Mesendoderm (in vitro differentiated cells): Measurements from ENCODE around the gene CCDC40.

Experiments used
- DNase-seq: peaks from one replicate; pipeline ENCODE4 v3.0.0; 2013
- H2AK5ac ChIP-seq: 2 replicates; pipeline ENCODE4 v1.6.1; 2013; ENCODE audit warnings: low read length, inconsistent platforms
- H2BK120ac ChIP-seq: 2 replicates; pipeline ENCODE4 v1.6.1; 2013; ENCODE audit warnings: low read depth, mild to moderate bottlenecking, low read length, moderate library complexity, mixed read lengths
- H2BK15ac ChIP-seq: replicated peaks from 2 replicates; pipeline ENCODE4 v1.6.1; 2013; ENCODE audit warnings: low read depth, mild to moderate bottlenecking, moderate library complexity
- H2BK5ac ChIP-seq: 2 replicates; pipeline ENCODE4 v1.6.1; 2013; ENCODE audit warnings: low read length, inconsistent platforms
- H3K18ac ChIP-seq: 2 replicates; pipeline ENCODE4 v1.6.1; 2013; ENCODE audit warnings: mild to moderate bottlenecking, low read length, mixed read lengths
- H3K23ac ChIP-seq: one replicate; pipeline ENCODE4 v1.6.1; 2013; ENCODE audit warnings: low read length
- H3K27ac ChIP-seq: 2 replicates; pipeline ENCODE4 v1.5.1; 2013; ENCODE audit warnings: low read depth, mild to moderate bottlenecking, inconsistent platforms, low read length, moderate library complexity
- H3K27me3 ChIP-seq: 2 replicates; pipeline ENCODE4 v1.6.1; 2013; ENCODE audit warnings: low read length, control low read depth, mild to moderate bottlenecking, inconsistent platforms; ENCODE audit not compliant: insufficient read depth, poor library complexity
- H3K36me3 ChIP-seq: 2 replicates; pipeline ENCODE4 v1.6.1; 2013; ENCODE audit warnings: low read length, inconsistent platforms; ENCODE audit not compliant: control insufficient read depth, insufficient read depth
- H3K4ac ChIP-seq: one replicate; pipeline ENCODE4 v1.6.1; 2013; ENCODE audit warnings: low read depth, mild to moderate bottlenecking, low read length, moderate library complexity
- H3K4me1 ChIP-seq: 2 replicates; pipeline ENCODE4 v1.6.1; 2013; ENCODE audit warnings: low read depth, low read length, inconsistent platforms; ENCODE audit not compliant: control insufficient read depth
- H3K4me2 ChIP-seq: 2 replicates; pipeline ENCODE4 v1.6.1; 2013; ENCODE audit warnings: low read length
- H3K4me3 ChIP-seq: 2 replicates; pipeline ENCODE4 v1.5.1; 2013; ENCODE audit warnings: mild to moderate bottlenecking, low read length
- H3K56ac ChIP-seq: one replicate; pipeline ENCODE4 v1.6.1; 2013; ENCODE audit warnings: low read length
- H3K79me1 ChIP-seq: 2 replicates; pipeline ENCODE4 v1.6.1; 2013; ENCODE audit warnings: low read length, inconsistent platforms
- H3K79me2 ChIP-seq: 2 replicates; pipeline ENCODE4 v1.6.1; 2013; ENCODE audit warnings: mild to moderate bottlenecking, low read length; ENCODE audit not compliant: control insufficient read depth, insufficient read depth
- H3K9ac ChIP-seq: 2 replicates; pipeline ENCODE4 v1.6.1; 2013; ENCODE audit warnings: low read length, inconsistent platforms
- H4K5ac ChIP-seq: one replicate; pipeline ENCODE4 v1.6.1; 2013; ENCODE audit warnings: low read length
- H4K8ac ChIP-seq: one replicate; pipeline ENCODE4 v1.6.1; 2013; ENCODE audit warnings: low read depth, mild to moderate bottlenecking, control low read depth, low read length, moderate library complexity
- WGBS: extraction: QIAGEN DNeasy Blood & Tissue Kit; methylation state at CpG from one replicate; pipeline ENCODE4 v1.1.7; 2013; ENCODE audit warnings: low lambda C conversion rate, missing lambda C conversion rate; ENCODE audit not compliant: insufficient coverage; ENCODE audit errors: extremely low coverage; 5-methylcytosine and 5-hydroxymethylcytosine counted together

Gene CCDC40

GRCh38 chr17:80012765-80013741 lies 23.4 kb upstream of the CCDC40 start:
- H3K56ac ChIP-seq, result no peak overlapping the region
- no peak overlapping the region for H4K8ac ChIP-seq
- H3K79me1 ChIP-seq, result peaks cover 4% of the 10 kb centered on the region
- no peak overlapping the region for H2BK5ac ChIP-seq
- H3K9ac ChIP-seq, result no peak overlapping the region
- no peak overlapping the region for H3K4ac ChIP-seq
- peaks cover 5% of the 10 kb centered on the region for H3K79me2 ChIP-seq
- H3K27ac ChIP-seq, result no peak overlapping the region
- H2BK120ac ChIP-seq, result no peak overlapping the region
- no peak overlapping the region for H3K18ac ChIP-seq
- H3K23ac ChIP-seq, result no peak overlapping the region
- WGBS, result no CpG with 5 or more reads among the region's 33 CpGs
- H3K4me3 ChIP-seq, result no peak overlapping the region
- peaks cover 1% of the 10 kb centered on the region for H3K36me3 ChIP-seq
- H3K27me3 ChIP-seq, result no peaks in the 10 kb centered on the region
- no peak overlapping the region for H3K4me2 ChIP-seq
- H2BK15ac ChIP-seq, result no peak overlapping the region
- peaks cover 4% of the 10 kb centered on the region for H3K4me1 ChIP-seq
- H2AK5ac ChIP-seq, result no peak overlapping the region
- no peak for DNase-seq
- no peak overlapping the region for H4K5ac ChIP-seq

- Histone ChIP-seq H3K23ac (no peak overlapping the region), H3K27ac (no peak overlapping the region), H4K5ac (no peak overlapping the region), H2BK5ac (no peak overlapping the region), H3K56ac (no peak overlapping the region), H3K4me2 (no peak overlapping the region), H3K4me3 (no peak overlapping the region), H3K18ac (no peak overlapping the region), H3K9ac (no peak overlapping the region), H3K4ac (no peak overlapping the region), H3K79me1 (peaks cover 10% of the 10 kb centered on the region), H2BK120ac (no peak overlapping the region), H2AK5ac (no peak overlapping the region), H3K79me2 (peaks cover 10% of the 10 kb centered on the region), H4K8ac (no peak overlapping the region), H3K27me3 (no peaks in the 10 kb centered on the region), H3K4me1 (no peaks in the 10 kb centered on the region), H3K36me3 (peaks cover 1% of the 10 kb centered on the region), H2BK15ac (no peak overlapping the region)
- no CpG with 5 or more reads among the region's 18 CpGs for WGBS
- no peak for DNase-seq
Observed at GRCh38 chr17:80017226-80018010, 19.0 kb upstream of the CCDC40 start.

- peaks cover 8% of the 10 kb centered on the region for H3K79me1 ChIP-seq
- no peaks in the 10 kb centered on the region for H3K27me3 ChIP-seq
- H3K4me1 ChIP-seq, result no peaks in the 10 kb centered on the region
- no peak overlapping the region for H3K4me3 ChIP-seq
- H2BK5ac ChIP-seq, result no peak overlapping the region
- H3K79me2 ChIP-seq, result peaks cover 14% of the 10 kb centered on the region
- no peak overlapping the region for H4K5ac ChIP-seq
- H3K56ac ChIP-seq, result no peak overlapping the region
- no peak overlapping the region for H3K9ac ChIP-seq
- no peak overlapping the region for H3K4ac ChIP-seq
- H3K18ac ChIP-seq, result no peak overlapping the region
- H3K23ac ChIP-seq, result no peak overlapping the region
- H2BK15ac ChIP-seq, result no peak overlapping the region
- H4K8ac ChIP-seq, result no peak overlapping the region
- no peak overlapping the region for H2BK120ac ChIP-seq
- no peak overlapping the region for H2AK5ac ChIP-seq
- H3K36me3 ChIP-seq, result no peaks in the 10 kb centered on the region
- DNase-seq, result no peak
- H3K27ac ChIP-seq, result no peak overlapping the region
- no peak overlapping the region for H3K4me2 ChIP-seq
- no CpG with 5 or more reads among the region's 21 CpGs for WGBS
Observed at GRCh38 chr17:80018917-80019651, 17.4 kb upstream of the CCDC40 start.

GRCh38 chr17:80021600-80021999 lies 14.8 kb upstream of the CCDC40 start:
- Histone ChIP-seq H3K23ac (no peak overlapping the region), H3K56ac (no peak overlapping the region), H3K79me1 (peaks cover 20% of the 10 kb centered on the region), H3K36me3 (no peaks in the 10 kb centered on the region), H3K79me2 (peaks cover 25% of the 10 kb centered on the region), H2BK15ac (no peak overlapping the region), H3K18ac (no peak overlapping the region), H3K4me1 (no peaks in the 10 kb centered on the region), H2AK5ac (no peak overlapping the region), H3K27ac (no peak overlapping the region), H4K5ac (no peak overlapping the region), H3K4ac (no peak overlapping the region), H4K8ac (no peak overlapping the region), H2BK5ac (no peak overlapping the region), H2BK120ac (no peak overlapping the region), H3K27me3 (no peaks in the 10 kb centered on the region), H3K4me3 (no peak overlapping the region), H3K9ac (no peak overlapping the region), H3K4me2 (no peak overlapping the region)
- no CpG with 5 or more reads among the region's 2 CpGs for WGBS
- no peak for DNase-seq

GRCh38 chr17:80023481-80024205 lies 12.8 kb upstream of the CCDC40 start:
- H3K27ac ChIP-seq, result no peak overlapping the region
- no CpG with 5 or more reads among the region's 43 CpGs for WGBS
- no peak overlapping the region for H3K4me3 ChIP-seq

More at GRCh38 chr17:80023481-80024205, 12.8 kb upstream of the CCDC40 start:
- Histone ChIP-seq H2BK15ac (no peak overlapping the region), H3K23ac (no peak overlapping the region), H3K27me3 (no peaks in the 10 kb centered on the region), H3K56ac (no peak overlapping the region), H3K79me1 (peaks cover 22% of the 10 kb centered on the region), H4K5ac (no peak overlapping the region), H3K4ac (no peak overlapping the region), H3K18ac (no peak overlapping the region), H3K9ac (no peak overlapping the region), H2BK5ac (no peak overlapping the region), H3K36me3 (no peaks in the 10 kb centered on the region), H3K4me2 (no peak overlapping the region), H4K8ac (no peak overlapping the region), H2BK120ac (no peak overlapping the region), H3K4me1 (no peaks in the 10 kb centered on the region), H3K79me2 (peaks cover 33% of the 10 kb centered on the region), H2AK5ac (no peak overlapping the region)
- DNase-seq, result no peak
